Measurements from ENCODE around the gene CYTH4. TPM values are rescaled to one million over a fixed set of nuclear protein-coding genes. Genes with fewer than 3 reads are reported as not detected.

CYTH4 gene
- total and polyA plus RNA-seq, 2 of the 13 experiments (the other 11 are each of a cell fraction or from before 2014, with no cell fraction given), result not detected

DNA sequence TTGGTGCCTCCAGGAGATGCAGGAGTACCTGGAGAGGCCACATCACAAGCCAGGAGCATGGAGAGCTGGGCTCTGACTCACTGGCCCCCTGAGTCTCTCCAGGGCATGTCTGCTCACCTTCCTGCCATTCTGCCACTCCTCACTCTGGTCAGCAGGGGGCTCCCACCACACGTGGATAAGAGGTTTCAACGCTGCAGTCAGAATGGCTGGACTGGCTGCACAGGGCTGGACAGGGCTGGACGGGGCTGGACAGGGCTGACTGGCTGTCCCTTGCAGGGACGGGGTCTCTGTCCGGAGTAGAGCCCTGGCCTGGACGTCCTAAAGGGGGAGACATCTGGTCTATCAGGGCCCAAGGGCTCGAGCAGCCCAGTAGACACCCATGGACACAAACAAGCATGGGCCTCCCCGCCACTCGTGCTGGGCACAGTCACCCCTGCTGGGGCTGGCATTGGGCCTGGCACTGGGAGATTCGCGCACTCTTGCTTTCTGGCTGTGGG lies 34.6 kb downstream of the CYTH4 start (continued):
- TF ChIP-seq, protein P1, sequence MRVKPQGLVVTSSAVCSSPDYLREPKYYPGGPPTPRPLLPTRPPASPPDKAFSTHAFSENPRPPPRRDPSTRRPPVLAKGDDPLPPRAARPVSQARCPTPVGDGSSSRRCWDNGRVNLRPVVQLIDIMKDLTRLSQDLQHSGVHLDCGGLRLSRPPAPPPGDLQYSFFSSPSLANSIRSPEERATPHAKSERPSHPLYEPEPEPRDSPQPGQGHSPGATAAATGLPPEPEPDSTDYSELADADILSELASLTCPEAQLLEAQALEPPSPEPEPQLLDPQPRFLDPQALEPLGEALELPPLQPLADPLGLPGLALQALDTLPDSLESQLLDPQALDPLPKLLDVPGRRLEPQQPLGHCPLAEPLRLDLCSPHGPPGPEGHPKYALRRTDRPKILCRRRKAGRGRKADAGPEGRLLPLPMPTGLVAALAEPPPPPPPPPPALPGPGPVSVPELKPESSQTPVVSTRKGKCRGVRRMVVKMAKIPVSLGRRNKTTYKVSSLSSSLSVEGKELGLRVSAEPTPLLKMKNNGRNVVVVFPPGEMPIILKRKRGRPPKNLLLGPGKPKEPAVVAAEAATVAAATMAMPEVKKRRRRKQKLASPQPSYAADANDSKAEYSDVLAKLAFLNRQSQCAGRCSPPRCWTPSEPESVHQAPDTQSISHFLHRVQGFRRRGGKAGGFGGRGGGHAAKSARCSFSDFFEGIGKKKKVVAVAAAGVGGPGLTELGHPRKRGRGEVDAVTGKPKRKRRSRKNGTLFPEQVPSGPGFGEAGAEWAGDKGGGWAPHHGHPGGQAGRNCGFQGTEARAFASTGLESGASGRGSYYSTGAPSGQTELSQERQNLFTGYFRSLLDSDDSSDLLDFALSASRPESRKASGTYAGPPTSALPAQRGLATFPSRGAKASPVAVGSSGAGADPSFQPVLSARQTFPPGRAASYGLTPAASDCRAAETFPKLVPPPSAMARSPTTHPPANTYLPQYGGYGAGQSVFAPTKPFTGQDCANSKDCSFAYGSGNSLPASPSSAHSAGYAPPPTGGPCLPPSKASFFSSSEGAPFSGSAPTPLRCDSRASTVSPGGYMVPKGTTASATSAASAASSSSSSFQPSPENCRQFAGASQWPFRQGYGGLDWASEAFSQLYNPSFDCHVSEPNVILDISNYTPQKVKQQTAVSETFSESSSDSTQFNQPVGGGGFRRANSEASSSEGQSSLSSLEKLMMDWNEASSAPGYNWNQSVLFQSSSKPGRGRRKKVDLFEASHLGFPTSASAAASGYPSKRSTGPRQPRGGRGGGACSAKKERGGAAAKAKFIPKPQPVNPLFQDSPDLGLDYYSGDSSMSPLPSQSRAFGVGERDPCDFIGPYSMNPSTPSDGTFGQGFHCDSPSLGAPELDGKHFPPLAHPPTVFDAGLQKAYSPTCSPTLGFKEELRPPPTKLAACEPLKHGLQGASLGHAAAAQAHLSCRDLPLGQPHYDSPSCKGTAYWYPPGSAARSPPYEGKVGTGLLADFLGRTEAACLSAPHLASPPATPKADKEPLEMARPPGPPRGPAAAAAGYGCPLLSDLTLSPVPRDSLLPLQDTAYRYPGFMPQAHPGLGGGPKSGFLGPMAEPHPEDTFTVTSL (CRISPR knock-in tag; IDR thresholded peaks at IDR 0.05; ENCODE audit: borderline replicate concordance), result no peak
- TF ChIP-seq MYNN (CRISPR knock-in tag; IDR thresholded peaks at IDR 0.05; ENCODE audit: low read depth), result no peak
- TF ChIP-seq, protein P2, sequence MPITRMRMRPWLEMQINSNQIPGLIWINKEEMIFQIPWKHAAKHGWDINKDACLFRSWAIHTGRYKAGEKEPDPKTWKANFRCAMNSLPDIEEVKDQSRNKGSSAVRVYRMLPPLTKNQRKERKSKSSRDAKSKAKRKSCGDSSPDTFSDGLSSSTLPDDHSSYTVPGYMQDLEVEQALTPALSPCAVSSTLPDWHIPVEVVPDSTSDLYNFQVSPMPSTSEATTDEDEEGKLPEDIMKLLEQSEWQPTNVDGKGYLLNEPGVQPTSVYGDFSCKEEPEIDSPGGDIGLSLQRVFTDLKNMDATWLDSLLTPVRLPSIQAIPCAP (CRISPR knock-in tag; IDR thresholded peaks at IDR 0.05; ENCODE audit: low read depth), result no peak
- TF ChIP-seq GTF3A (CRISPR knock-in tag; conservative IDR thresholded peaks at IDR 0.05), result no peak
- no peak for TF ChIP-seq ZSCAN20 (CRISPR knock-in tag; IDR thresholded peaks at IDR 0.05; ENCODE audit: borderline replicate concordance)
- TF ChIP-seq XBP1 (CRISPR knock-in tag; IDR thresholded peaks at IDR 0.05), result no peak
- no peak for TF ChIP-seq ZNF567 (CRISPR knock-in tag; IDR thresholded peaks at IDR 0.05; ENCODE audit: borderline replicate concordance)
- TF ChIP-seq, protein P3, sequence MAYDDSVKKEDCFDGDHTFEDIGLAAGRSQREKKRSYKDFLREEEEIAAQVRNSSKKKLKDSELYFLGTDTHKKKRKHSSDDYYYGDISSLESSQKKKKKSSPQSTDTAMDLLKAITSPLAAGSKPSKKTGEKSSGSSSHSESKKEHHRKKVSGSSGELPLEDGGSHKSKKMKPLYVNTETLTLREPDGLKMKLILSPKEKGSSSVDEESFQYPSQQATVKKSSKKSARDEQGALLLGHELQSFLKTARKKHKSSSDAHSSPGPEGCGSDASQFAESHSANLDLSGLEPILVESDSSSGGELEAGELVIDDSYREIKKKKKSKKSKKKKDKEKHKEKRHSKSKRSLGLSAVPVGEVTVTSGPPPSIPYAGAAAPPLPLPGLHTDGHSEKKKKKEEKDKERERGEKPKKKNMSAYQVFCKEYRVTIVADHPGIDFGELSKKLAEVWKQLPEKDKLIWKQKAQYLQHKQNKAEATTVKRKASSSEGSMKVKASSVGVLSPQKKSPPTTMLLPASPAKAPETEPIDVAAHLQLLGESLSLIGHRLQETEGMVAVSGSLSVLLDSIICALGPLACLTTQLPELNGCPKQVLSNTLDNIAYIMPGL (CRISPR knock-in tag; IDR thresholded peaks at IDR 0.05; ENCODE audit: borderline replicate concordance in 1 of 2, low read depth in 1 of 2), result peak in 1 of 2 experiments; percentile 47; a peak in 1 of 4 replicates
- no peak for TF ChIP-seq ZNF792 (CRISPR knock-in tag; IDR thresholded peaks at IDR 0.05)
- TF ChIP-seq ZNF207 (IDR thresholded peaks at IDR 0.05; ENCODE audit: borderline replicate concordance), result no peak
- TF ChIP-seq, protein P4, sequence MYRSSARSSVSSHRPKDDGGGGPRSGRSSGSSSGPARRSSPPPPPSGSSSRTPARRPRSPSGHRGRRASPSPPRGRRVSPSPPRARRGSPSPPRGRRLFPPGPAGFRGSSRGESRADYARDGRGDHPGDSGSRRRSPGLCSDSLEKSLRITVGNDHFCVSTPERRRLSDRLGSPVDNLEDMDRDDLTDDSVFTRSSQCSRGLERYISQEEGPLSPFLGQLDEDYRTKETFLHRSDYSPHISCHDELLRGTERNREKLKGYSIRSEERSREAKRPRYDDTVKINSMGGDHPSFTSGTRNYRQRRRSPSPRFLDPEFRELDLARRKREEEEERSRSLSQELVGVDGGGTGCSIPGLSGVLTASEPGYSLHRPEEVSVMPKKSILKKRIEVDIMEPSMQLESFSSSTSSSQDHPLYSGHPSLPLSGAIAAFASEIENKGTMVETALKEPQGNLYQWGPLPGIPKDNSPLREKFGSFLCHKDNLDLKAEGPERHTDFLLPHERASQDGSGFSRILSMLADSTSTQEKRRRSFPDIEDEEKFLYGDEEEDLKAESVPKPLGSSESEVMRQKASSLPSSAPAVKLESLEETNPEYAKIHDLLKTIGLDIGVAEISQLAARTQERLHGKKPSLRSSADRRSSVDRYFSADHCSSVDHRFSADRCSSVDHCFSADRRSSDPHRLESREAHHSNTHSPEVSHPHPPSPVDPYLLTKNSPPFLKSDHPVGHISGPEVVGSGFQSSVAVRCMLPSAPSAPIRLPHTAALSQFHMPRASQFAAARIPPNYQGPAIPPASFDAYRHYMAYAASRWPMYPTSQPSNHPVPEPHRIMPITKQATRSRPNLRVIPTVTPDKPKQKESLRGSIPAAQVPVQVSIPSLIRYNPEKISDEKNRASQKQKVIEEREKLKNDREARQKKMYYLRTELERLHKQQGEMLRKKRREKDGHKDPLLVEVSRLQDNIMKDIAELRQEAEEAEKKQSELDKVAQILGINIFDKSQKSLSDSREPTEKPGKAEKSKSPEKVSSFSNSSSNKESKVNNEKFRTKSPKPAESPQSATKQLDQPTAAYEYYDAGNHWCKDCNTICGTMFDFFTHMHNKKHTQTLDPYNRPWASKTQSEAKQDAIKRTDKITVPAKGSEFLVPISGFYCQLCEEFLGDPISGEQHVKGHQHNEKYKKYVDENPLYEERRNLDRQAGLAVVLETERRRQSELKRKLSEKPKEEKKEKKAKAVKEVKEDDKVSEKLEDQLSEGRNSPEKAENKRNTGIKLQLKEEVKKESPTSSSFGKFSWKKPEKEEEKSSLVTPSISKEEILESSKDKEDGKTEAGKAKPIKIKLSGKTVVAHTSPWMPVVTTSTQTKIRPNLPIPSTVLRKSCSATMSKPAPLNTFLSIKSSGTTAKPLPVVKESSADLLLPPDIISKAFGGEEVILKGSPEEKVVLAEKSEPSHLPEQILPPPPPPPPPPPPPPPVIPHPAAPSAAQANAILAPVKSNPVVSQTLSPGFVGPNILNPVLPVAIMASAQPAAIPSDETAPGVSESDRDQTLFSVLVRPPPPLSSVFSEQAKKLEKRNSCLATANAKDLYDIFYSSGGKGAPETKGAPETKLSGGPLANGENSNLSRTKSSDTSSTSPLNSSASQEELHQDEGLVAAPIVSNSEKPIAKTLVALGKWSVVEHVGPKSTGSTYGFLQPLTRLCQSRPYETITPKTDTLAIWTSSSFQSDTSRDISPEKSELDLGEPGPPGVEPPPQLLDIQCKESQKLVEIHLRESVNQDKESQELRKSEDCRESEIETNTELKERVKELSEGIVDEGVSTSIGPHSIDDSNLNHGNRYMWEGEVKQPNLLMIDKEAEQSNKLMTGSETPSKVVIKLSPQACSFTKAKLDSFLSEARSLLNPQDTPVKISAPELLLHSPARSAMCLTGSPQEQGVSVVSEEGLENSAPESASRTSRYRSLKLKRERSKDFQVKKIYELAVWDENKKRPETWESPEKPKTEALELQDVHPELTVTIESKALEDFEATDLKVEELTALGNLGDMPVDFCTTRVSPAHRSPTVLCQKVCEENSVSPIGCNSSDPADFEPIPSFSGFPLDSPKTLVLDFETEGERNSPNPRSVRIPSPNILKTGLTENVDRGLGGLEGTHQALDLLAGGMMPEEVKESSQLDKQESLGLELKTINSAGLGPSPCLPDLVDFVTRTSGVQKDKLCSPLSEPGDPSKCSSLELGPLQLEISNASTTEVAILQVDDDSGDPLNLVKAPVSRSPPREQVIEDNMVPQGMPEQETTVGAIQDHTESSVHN (CRISPR knock-in tag; IDR thresholded peaks at IDR 0.05), result no peak
- TF ChIP-seq KDM4B (CRISPR knock-in tag; IDR thresholded peaks at IDR 0.05), result no peak
- no peak for TF ChIP-seq ZNF746 (CRISPR knock-in tag; IDR thresholded peaks at IDR 0.05)
